Smooth muscle cell (in vitro differentiated cells): ENCODE results near the gene KAT5. TPM values are rescaled to one million over a fixed set of nuclear protein-coding genes. Genes with fewer than 3 reads are reported as not detected.
"Not testable (repeated sequence)": the region's sequence is repeated elsewhere in the genome, so short reads cannot be mapped to it uniquely, and the experiment has no call there.

Experiments used
- DNase-seq: peaks from one replicate; lab custom pipeline; 2025; ENCODE audit not compliant: unreplicated experiment; lab: John Stamatoyannopoulos, UW
- H2AFZ ChIP-seq: fragments of 200-600 bp; sonication (generic); 2 replicates; pipeline ENCODE4 v1.6.0; 2016; ENCODE audit warnings: antibody characterized with exemption, low read depth, mild to moderate bottlenecking
- H3F3A ChIP-seq: fragments of 200-600 bp; sonication (generic); 2 replicates; pipeline ENCODE4 v1.6.0; 2017; ENCODE audit warnings: antibody characterized with exemption, low read depth
- H3K27ac ChIP-seq: fragments of 200-600 bp; sonication (generic); 2 replicates; pipeline ENCODE4 v1.5.1; 2016; ENCODE audit warnings: low read depth, mild to moderate bottlenecking
- H3K27me3 ChIP-seq: fragments of 200-600 bp; sonication (generic); 2 replicates; pipeline ENCODE4 v1.6.1; 2016; ENCODE audit warnings: low read depth, mild to moderate bottlenecking
- H3K36me3 ChIP-seq: fragments of 200-600 bp; sonication (generic); 2 replicates; pipeline ENCODE4 v1.5.1; 2016; ENCODE audit warnings: low read depth
- H3K4me1 ChIP-seq: fragments of 200-600 bp; sonication (generic); 2 replicates; pipeline ENCODE4 v1.5.1; 2016; ENCODE audit warnings: low read depth
- H3K4me2 ChIP-seq: fragments of 200-600 bp; sonication (generic); 2 replicates; pipeline ENCODE4 v1.6.0; 2016; ENCODE audit warnings: mild to moderate bottlenecking
- H3K4me3 ChIP-seq: fragments of 200-600 bp; sonication (generic); 2 replicates; pipeline ENCODE4 v1.5.1; 2016; ENCODE audit warnings: mild to moderate bottlenecking
- H3K79me2 ChIP-seq: fragments of 200-600 bp; sonication (generic); 2 replicates; pipeline ENCODE4 v1.6.0; 2016; ENCODE audit warnings: low read depth, mild to moderate bottlenecking
- H3K9ac ChIP-seq: fragments of 200-600 bp; sonication (generic); 2 replicates; pipeline ENCODE4 v1.6.0; 2016; ENCODE audit warnings: low read depth
- H3K9me3 ChIP-seq: fragments of 200-600 bp; sonication (generic); replicated peaks from 2 replicates; pipeline ENCODE4 v1.5.1; 2016; ENCODE audit warnings: low read depth
- H4K20me1 ChIP-seq: fragments of 200-600 bp; sonication (generic); 2 replicates; pipeline ENCODE4 v1.6.0; 2016; ENCODE audit warnings: low read depth
- whole genome bisulfite sequencing: methylation state at CpG from one replicate; pipeline ENCODE4 v1.1.7; 2016; ENCODE audit warnings: low lambda C conversion rate; 5-methylcytosine and 5-hydroxymethylcytosine counted together
- polyA plus RNA-seq: library from polyadenylated mRNA; unstranded; fragments of >200 nt; fragmentation: Nextera tagmentation; extraction: Ambion mirVana; gene quantifications from 2 replicates; pipeline ENCODE4 v1.2.1, GENCODE V29; 2016
- total RNA-seq: library from RNA; depleted of rRNA; stranded (reverse); fragments of >200 nt; gene quantifications from 2 replicates; pipeline ENCODE4 v1.2.3, GENCODE V29; 2014
- TF ChIP-seq, protein P1 (sequence below): fragments of 200-600 bp; sonication (generic); IDR thresholded peaks from 2 replicates; pipeline ENCODE4 v1.5.1; 2017; ENCODE audit warnings: borderline replicate concordance, mild to moderate bottlenecking, antibody characterized with exemption; ENCODE audit not compliant: insufficient read depth, poor library complexity, severe bottlenecking

KAT5 gene
- total and polyA plus RNA-seq, 2 experiments from 2014 or later, result 37.0 to 38.8 TPM

GRCh38 chr11:65744699-65745042 is 32.6 kb downstream of the KAT5 start:
- H3K27me3 ChIP-seq, result peaks cover 12% of the 10 kb centered on the region
- 83% methylated on average over 8 of the region's 8 CpGs for WGBS
- no peaks in the 10 kb centered on the region for H3K79me2 ChIP-seq
- no peaks in the 10 kb centered on the region for H3K4me1 ChIP-seq
- no peak for DNase-seq
- H3K9ac ChIP-seq, result no peak overlapping the region
- H2AFZ ChIP-seq, result no peak overlapping the region
- no peak overlapping the region for H3K27ac ChIP-seq
- TF ChIP-seq, protein P1, sequence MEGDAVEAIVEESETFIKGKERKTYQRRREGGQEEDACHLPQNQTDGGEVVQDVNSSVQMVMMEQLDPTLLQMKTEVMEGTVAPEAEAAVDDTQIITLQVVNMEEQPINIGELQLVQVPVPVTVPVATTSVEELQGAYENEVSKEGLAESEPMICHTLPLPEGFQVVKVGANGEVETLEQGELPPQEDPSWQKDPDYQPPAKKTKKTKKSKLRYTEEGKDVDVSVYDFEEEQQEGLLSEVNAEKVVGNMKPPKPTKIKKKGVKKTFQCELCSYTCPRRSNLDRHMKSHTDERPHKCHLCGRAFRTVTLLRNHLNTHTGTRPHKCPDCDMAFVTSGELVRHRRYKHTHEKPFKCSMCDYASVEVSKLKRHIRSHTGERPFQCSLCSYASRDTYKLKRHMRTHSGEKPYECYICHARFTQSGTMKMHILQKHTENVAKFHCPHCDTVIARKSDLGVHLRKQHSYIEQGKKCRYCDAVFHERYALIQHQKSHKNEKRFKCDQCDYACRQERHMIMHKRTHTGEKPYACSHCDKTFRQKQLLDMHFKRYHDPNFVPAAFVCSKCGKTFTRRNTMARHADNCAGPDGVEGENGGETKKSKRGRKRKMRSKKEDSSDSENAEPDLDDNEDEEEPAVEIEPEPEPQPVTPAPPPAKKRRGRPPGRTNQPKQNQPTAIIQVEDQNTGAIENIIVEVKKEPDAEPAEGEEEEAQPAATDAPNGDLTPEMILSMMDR, result no peak
- H3K9me3 ChIP-seq, result no peaks in the 10 kb centered on the region
- no peaks in the 10 kb centered on the region for H3F3A ChIP-seq
- H3K4me3 ChIP-seq, result no peak overlapping the region
- no peak overlapping the region for H3K4me2 ChIP-seq
- no peaks in the 10 kb centered on the region for H3K36me3 ChIP-seq
- no peaks in the 10 kb centered on the region for H4K20me1 ChIP-seq

- DNase-seq, result no peak
- no peak overlapping the region for H3K4me2 ChIP-seq
These were observed 33.0 kb downstream of the KAT5 start for GRCh38 chr11:65745049-65745448.

DNA sequence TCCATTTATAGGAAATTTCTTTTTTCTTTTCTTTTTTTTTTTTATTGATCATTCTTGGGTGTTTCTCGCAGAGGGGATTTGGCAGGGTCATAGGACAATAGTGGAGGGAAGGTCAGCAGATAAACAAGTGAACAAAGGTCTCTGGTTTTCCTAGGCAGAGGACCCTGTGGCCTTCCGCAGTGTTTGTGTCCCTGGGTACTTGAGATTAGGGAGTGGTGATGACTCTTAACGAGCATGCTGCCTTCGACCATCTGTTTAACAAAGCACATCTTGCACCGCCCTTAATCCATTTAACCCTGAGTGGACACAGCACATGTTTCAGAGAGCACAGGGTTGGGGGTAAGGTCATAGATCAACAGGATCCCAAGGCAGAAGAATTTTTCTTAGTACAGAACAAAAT is 50.1 kb downstream of the KAT5 start:
- H2AFZ ChIP-seq, H3K27ac ChIP-seq, H3K9me3 ChIP-seq, H4K20me1 ChIP-seq, H3K9ac ChIP-seq, H3K36me3 ChIP-seq, H3K4me3 ChIP-seq, H3K79me2 ChIP-seq, H3K4me2 ChIP-seq, DNase-seq, H3K4me1 ChIP-seq, H3F3A ChIP-seq, H3K27me3 ChIP-seq: not testable (repeated sequence)
- 74% methylated on average over 5 of the region's 5 CpGs for WGBS

More at GRCh38 chr11:65745049-65745448, 33.0 kb downstream of the KAT5 start:
- Histone ChIP-seq H3K36me3 (no peaks in the 10 kb centered on the region), H2AFZ (no peak overlapping the region), H3K4me3 (no peak overlapping the region), H3K9ac (no peak overlapping the region), H3K27me3 (peaks cover 16% of the 10 kb centered on the region), H4K20me1 (no peaks in the 10 kb centered on the region), H3F3A (no peaks in the 10 kb centered on the region), H3K27ac (no peak overlapping the region), H3K9me3 (no peaks in the 10 kb centered on the region), H3K4me1 (no peaks in the 10 kb centered on the region), H3K79me2 (no peaks in the 10 kb centered on the region)
- TF ChIP-seq, protein P1, result no peak
- 95% methylated on average over 17 of the region's 17 CpGs for WGBS

DNA sequence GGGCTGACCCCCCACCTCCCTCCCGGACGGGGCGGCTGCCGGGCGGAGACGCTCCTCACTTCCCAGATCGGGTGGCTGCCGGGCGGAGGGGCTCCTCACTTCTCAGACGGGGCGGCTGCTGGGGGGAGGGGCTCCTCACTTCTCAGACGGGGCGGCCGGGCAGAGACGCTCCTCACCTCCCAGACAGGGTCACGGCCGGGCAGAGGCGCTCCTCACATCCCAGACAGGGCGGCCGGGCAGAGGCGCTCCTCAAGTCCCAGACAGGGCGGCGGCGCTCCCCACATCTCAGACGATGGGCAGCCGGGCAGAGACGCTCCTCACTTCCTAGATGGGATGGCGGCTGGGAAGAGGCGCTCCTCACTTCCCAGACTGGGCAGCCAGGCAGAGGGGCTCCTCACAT is 50.8 kb downstream of the KAT5 start:
- H3K4me1 ChIP-seq, H3K4me2 ChIP-seq, H3K79me2 ChIP-seq, H3K9ac ChIP-seq, H2AFZ ChIP-seq, H3K27me3 ChIP-seq, H3K27ac ChIP-seq, H4K20me1 ChIP-seq, DNase-seq, H3K4me3 ChIP-seq, H3F3A ChIP-seq, H3K9me3 ChIP-seq, H3K36me3 ChIP-seq: not testable (repeated sequence)
- 95% methylated on average over 18 of the region's 29 CpGs for WGBS

DNA sequence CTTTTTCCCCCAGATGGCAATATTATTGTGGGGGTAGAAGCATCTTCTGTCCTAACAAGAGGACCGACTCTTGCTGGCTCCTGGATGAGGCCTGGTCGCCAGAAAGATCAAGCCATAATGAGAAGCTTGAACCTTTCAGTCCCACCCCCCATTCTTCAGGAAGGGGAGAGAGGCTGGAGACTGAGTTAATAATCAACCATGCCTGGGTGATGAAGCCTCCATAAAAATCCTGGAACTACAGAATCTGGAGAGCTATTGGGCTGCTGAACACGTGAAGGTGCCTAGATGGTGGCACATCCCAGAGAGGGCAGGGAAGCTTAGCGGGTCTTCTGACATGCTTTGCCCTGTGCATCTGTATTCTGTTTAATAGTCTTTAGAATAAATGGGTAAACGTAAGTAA is 52.4 kb downstream of the KAT5 start:
- Histone ChIP-seq H3K4me2 (no peak overlapping the region), H3K9ac (no peak overlapping the region), H2AFZ (no peak overlapping the region), H3K4me1 (no peaks in the 10 kb centered on the region), H3K79me2 (no peaks in the 10 kb centered on the region), H3F3A (peaks cover 8% of the 10 kb centered on the region), H3K4me3 (no peak overlapping the region), H3K27ac (no peak overlapping the region), H3K27me3 (no peaks in the 10 kb centered on the region), H3K9me3 (no peaks in the 10 kb centered on the region), H4K20me1 (no peaks in the 10 kb centered on the region), H3K36me3 (no peaks in the 10 kb centered on the region)
- TF ChIP-seq, protein P1, result no peak
- DNase-seq, result no peak
- WGBS, result 85% methylated on average over 5 of the region's 5 CpGs
